ENCODE measurements around the gene RPS6KB1. TPM values are rescaled to one million over a fixed set of nuclear protein-coding genes. Genes with fewer than 3 reads are reported as not detected.

RPS6KB1 gene
- total RNA-seq (2021; fragmentation: NEBNext Ultra II Directional; extraction: Animal tissue kit (Norgen Biotek cat#: 25700)) (25.5 and 28.4 TPM in 2 replicates), polyA plus RNA-seq (2011; rRNA removed) (2.1 and 3.4 TPM in 2 replicates), polyA minus RNA-seq (2011; rRNA and poly(A)+ RNA removed) (9.3 and 10.5 TPM in 2 replicates)
- 4.1 TPM for polyA plus RNA-seq (2011; cell fraction: cytosol; rRNA removed)
- 2.9 TPM for polyA plus RNA-seq (2011; cell fraction: nucleus; rRNA removed)
- 9.2 to 19.7 TPM (median 12.8 TPM) in 4 replicates for polyA plus RNA-seq (2012, experiment 1 of 2)
- polyA plus RNA-seq (2012, experiment 2 of 2): 0.62 TPM
- polyA plus RNA-seq (2013, experiment 1 of 2): 8.7 TPM
- polyA plus RNA-seq (2013, experiment 2 of 2): 8.7 TPM
- 10.7 TPM for polyA minus RNA-seq (2011; cell fraction: cytosol; rRNA and poly(A)+ RNA removed)
- 16.8 TPM for polyA minus RNA-seq (2011; cell fraction: nucleus; rRNA and poly(A)+ RNA removed)
- long read RNA-seq, experiment 1, full-length matches to known transcripts: 5 of 11 reads
- long read RNA-seq, experiment 1, partial matches to known transcripts: 6 of 11 reads
- long read RNA-seq, experiment 1, other reads (novel, unspliced or antisense): 0 of 11 reads
- long read RNA-seq, experiment 2, full-length matches to known transcripts: 6 of 12 reads
- long read RNA-seq, experiment 2, partial matches to known transcripts: 6 of 12 reads
- long read RNA-seq, experiment 2, other reads (novel, unspliced or antisense): 0 of 12 reads

DNA sequence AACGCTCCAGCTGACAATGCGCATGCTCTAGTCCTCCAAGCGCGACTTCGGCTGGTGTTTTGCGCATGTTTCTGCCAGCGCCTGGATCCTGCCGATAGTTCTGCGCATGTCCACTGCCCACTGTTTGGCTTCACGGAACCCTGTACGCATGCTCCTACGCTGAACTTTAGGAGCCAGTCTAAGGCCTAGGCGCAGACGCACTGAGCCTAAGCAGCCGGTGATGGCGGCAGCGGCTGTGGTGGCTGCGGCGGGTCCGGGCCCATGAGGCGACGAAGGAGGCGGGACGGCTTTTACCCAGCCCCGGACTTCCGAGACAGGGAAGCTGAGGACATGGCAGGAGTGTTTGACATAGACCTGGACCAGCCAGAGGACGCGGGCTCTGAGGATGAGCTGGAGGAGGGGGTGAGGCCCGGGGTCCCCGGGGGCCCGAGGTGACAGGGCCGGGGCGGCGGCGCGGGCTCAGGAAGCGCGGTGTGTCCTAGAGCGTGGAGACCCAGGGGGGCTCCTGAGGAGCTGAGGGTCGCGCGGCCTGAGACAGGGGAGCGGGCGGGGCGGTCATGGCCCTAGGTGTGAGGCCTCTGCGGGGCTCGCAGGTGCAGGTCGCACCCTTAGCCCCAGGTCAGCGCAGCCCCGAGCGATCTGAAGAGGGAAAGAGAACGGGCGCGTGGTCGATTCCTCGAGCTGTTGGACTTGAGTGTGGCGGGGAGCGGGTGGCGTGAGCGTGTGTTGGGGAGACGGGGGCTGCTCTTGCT lies at the start of gene RPS6KB1, which contains the start of gene TUBD1:
RPS6KB1 (plus strand) TSS at position 198 of the 752 bp plus-strand sequence; CDS start at position 262, 64 bp downstream.
TUBD1 (minus strand) TSS at position 20 of the 752 bp plus-strand sequence. CDS start 1,941 bp downstream, outside the sequence.
- H3K79me2 ChIP-seq (ENCODE audit: control insufficient read depth in 1 of 2, insufficient read depth in 2 of 2, low read length in 2 of 2): peaks cover 0 to 48% of the 10 kb centered on the region in 2 experiments; a peak in 3 of 4 replicates
- H2AK5ac ChIP-seq (ENCODE audit: low read depth, low read length): no peak within 1 kb of the TSS
- H3K23me2 ChIP-seq (ENCODE audit: low read depth, low read length): peaks cover 8% of the 10 kb centered on the region; the same call in 1 of the 2 replicates
- no peak within 1 kb of the TSS for H3K4ac ChIP-seq (replicated peaks; ENCODE audit: insufficient read length, low read depth, low read length)
- H2AFZ ChIP-seq (ENCODE audit: low read length): peak within 1 kb of the TSS; percentile 91
- no peak within 1 kb of the TSS for H2BK12ac ChIP-seq (ENCODE audit: low read depth, low read length)
- no peak within 1 kb of the TSS for H3K23ac ChIP-seq (ENCODE audit: insufficient read length)
- no peaks in the 10 kb centered on the region for H3K4me1 ChIP-seq (replicated peaks in 1 of 4; ENCODE audit: control insufficient read depth in 3 of 4, insufficient read depth in 4 of 4, low read length in 3 of 4)
- peak within 1 kb of the TSS; percentile 60 to 86 for H3K4me2 ChIP-seq (ENCODE audit: insufficient read depth in 1 of 2, low read depth in 2 of 2, low read length in 2 of 2)
- no peaks in the 10 kb centered on the region for H3K9me3 ChIP-seq (ENCODE audit: insufficient read depth in 2 of 2, low read depth in 1 of 2, low read length in 1 of 2)
- H4K91ac ChIP-seq (replicated peaks; ENCODE audit: insufficient read length, low read length): peak within 1 kb of the TSS; percentile 89
- H2BK5ac ChIP-seq (ENCODE audit: low read depth, low read length): no peak within 1 kb of the TSS; the same call in 1 of the 2 replicates
- no peaks in the 10 kb centered on the region for H3K27me3 ChIP-seq (replicated peaks in 1 of 4; ENCODE audit: control insufficient read depth in 3 of 4, extremely low read depth in 1 of 4, insufficient read depth in 3 of 4, low read length in 3 of 4)
- no peak within 1 kb of the TSS for H3K27ac ChIP-seq (ENCODE audit: low read depth, low read length)
- ChIA-PET CTCF (ENCODE audit: partially characterized antibody) (interaction anchor here (0.6 to 1.5 kb wide), 6 partner anchors 12 to 159 kb away, joined by 3 to 6 read pairs (median 4); no protein-coding TSS in a partner anchor), POLR2A (ENCODE audit: partially characterized antibody) (interaction anchor here (0.8 to 2.6 kb wide), 7 partner anchors 15 to 139 kb away, joined by 3 to 7 read pairs (median 4); no protein-coding TSS in a partner anchor)
- H4K20me1 ChIP-seq (replicated peaks in 1 of 2; ENCODE audit: control insufficient read depth in 1 of 2, insufficient read depth in 2 of 2, low read length in 2 of 2): peaks cover 0 to 3% of the 10 kb centered on the region in 2 experiments
- peak within 1 kb of the TSS; percentile 78 to 92 (median 84) for H3K4me3 ChIP-seq (ENCODE audit: extremely low read depth in 1 of 4, insufficient read depth in 2 of 4, low read depth in 3 of 4, low read length in 4 of 4)
- peak within 1 kb of the TSS; percentile 62 to 74 (median 70); a peak in 6 of 7 replicates for H3K9ac ChIP-seq (replicated peaks in 1 of 4; ENCODE audit: extremely low read depth in 1 of 4, low read depth in 3 of 4, low read length in 3 of 4)
- DNase-seq (ENCODE audit: low read depth in 1 of 2, low spot score in 2 of 2): peak; percentile 93 to 94
- H3K56ac ChIP-seq (replicated peaks; ENCODE audit: insufficient read length, low read depth, low read length): peak within 1 kb of the TSS; percentile 46
- H3K36me3 ChIP-seq (ENCODE audit: control insufficient read depth in 2 of 4, insufficient read depth in 4 of 4, low read length in 3 of 4): peaks cover 0 to 9% (median 4%) of the 10 kb centered on the region in 4 experiments; a peak in 3 of 8 replicates
- peak; percentile 78 for FAIRE-seq
- WGBS, 2 experiments (ENCODE audit: extremely low coverage in 1 of 2, insufficient coverage in 1 of 2, insufficient read length in 1 of 2, insufficient replicate concordance in 2 of 2, low coverage in 1 of 2, low lambda C conversion rate in 2 of 2, missing lambda C conversion rate in 1 of 2): 2% methylated on average over 58 of the region's 61 CpGs; no CpG with 5 or more reads in 1 of the 2 experiments
- H2BK120ac ChIP-seq (replicated peaks; ENCODE audit: low read depth, low read length): no peak within 1 kb of the TSS
- peak within 1 kb of the TSS; percentile 85 for H4K5ac ChIP-seq (ENCODE audit: insufficient read length, low read depth, low read length)
- H2BK15ac ChIP-seq (ENCODE audit: low read length): no peak within 1 kb of the TSS
- H3K79me1 ChIP-seq (ENCODE audit: low read depth, low read length): no peaks in the 10 kb centered on the region
- peak within 1 kb of the TSS; percentile 91 for H4K8ac ChIP-seq (ENCODE audit: extremely low read depth, insufficient read depth, low read length)
- H2BK20ac ChIP-seq (ENCODE audit: low read length): no peak within 1 kb of the TSS
- no peak within 1 kb of the TSS; the same call in 1 of the 2 replicates for H3K18ac ChIP-seq (ENCODE audit: extremely low read depth, low read length)
- H3K14ac ChIP-seq (ENCODE audit: insufficient read length): no peak within 1 kb of the TSS
- TF ChIP-seq EGR1 (IDR thresholded peaks at IDR 0.05; ENCODE audit: borderline replicate concordance, low read depth, low read length) (no peak), RBBP5 (IDR thresholded peaks at IDR 0.05; ENCODE audit: borderline replicate concordance, low read depth, low read length) (peak; percentile 31; the same call in 1 of the 2 replicates), CHD1 (IDR thresholded peaks at IDR 0.05; ENCODE audit: low read depth, low read length) (no peak), TAF7 (optimal IDR thresholded peaks at IDR 0.05; ENCODE audit: borderline replicate concordance, low read depth, low read length) (peak; percentile 58), RXRA (IDR thresholded peaks at IDR 0.05; ENCODE audit: insufficient read depth, low read depth, low read length) (no peak), SIN3A (conservative IDR thresholded peaks at IDR 0.05 in 1 of 2, IDR thresholded peaks at IDR 0.05 in 1 of 2; ENCODE audit: low read depth in 1 of 2, low read length in 2 of 2) (peak; percentile 9 to 76; a peak in 3 of 4 replicates), SRF (IDR thresholded peaks at IDR 0.05; ENCODE audit: low read depth, low read length) (no peak), YY1 (IDR thresholded peaks at IDR 0.05; ENCODE audit: low read depth, low read length) (peak; percentile 92)

Measured in H1 (cell line).